Fibroblast of pulmonary artery (primary cell): ENCODE results near the gene ZMIZ1.
"Not testable (repeated sequence)": the region's sequence is repeated elsewhere in the genome, so short reads cannot be mapped to it uniquely, and the experiment has no call there.

ENCODE experiments used
- DNase-seq: peaks from one replicate; pipeline ENCODE4 v3.0.0-alpha.2; 2010; ENCODE audit warnings: low read depth
- H3K4me3 ChIP-seq: replicated peaks from 2 replicates; pipeline ENCODE4 v1.5.1; 2011; ENCODE audit warnings: low read depth, mild to moderate bottlenecking, control low read depth, low read length, moderate library complexity
- TF ChIP-seq, protein P1 (sequence below): IDR thresholded peaks from 2 replicates; pipeline ENCODE4 v1.5.1; 2011; ENCODE audit warnings: mild to moderate bottlenecking, control low read depth, low read length, inconsistent platforms; ENCODE audit errors: missing control alignments

Gene ZMIZ1

DNA sequence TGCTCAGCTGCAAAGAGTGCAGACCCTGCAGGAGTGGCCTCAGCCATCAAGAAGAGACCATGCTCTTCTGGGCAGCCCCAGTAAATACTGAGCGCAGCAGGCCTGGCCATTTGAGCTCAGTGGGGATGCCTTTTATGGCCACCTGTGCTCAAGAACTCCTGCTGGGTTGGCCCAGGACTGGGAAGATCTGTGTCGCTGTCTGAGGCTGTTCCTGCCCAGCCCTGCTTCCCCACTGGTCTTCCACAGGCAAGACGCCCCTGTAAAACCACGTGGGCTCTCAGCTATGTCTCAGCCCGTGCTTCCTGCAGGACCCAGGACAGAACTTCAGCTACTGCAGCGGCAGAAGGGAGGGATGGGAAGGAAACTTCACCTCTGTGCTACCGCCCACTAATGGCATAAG lies 268.0 kb downstream of the ZMIZ1 start:
- TF ChIP-seq, protein P1, sequence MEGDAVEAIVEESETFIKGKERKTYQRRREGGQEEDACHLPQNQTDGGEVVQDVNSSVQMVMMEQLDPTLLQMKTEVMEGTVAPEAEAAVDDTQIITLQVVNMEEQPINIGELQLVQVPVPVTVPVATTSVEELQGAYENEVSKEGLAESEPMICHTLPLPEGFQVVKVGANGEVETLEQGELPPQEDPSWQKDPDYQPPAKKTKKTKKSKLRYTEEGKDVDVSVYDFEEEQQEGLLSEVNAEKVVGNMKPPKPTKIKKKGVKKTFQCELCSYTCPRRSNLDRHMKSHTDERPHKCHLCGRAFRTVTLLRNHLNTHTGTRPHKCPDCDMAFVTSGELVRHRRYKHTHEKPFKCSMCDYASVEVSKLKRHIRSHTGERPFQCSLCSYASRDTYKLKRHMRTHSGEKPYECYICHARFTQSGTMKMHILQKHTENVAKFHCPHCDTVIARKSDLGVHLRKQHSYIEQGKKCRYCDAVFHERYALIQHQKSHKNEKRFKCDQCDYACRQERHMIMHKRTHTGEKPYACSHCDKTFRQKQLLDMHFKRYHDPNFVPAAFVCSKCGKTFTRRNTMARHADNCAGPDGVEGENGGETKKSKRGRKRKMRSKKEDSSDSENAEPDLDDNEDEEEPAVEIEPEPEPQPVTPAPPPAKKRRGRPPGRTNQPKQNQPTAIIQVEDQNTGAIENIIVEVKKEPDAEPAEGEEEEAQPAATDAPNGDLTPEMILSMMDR = no peak
- DNase-seq = no peak
- no peak overlapping the region for H3K4me3 ChIP-seq

DNA sequence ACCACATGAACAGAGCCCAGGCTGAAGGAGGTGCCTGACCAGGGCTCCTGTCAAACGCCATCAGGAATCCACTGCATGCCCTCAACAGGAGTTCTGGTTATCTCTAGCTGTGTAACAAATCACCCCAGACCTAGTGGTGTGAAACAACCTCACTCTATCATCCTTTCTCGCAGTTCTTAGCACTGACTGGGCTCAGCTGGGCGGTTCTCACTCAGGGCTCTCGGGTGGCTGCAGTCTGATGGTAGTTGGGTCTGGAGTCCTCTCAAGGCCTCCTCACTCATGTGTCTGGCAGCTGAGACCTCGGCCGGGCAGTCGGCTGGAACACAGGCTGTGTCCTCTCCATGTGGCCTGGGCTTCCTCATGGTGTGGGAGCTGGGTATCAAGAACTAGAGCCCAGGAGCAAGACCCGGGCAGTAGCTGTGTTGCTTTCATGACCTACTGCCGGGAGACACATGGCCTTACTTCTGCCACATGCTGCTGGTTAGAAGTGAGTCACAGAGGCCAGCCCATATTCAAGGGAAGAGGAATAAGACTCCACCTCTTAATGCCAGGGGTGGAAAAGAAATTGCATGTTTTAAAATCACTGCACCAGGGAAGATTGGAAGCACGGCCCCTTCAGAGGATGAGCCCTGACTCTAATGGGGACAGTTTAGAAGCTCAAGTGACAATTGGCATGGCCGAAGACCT lies 269.2 kb downstream of the ZMIZ1 start:
- not testable (repeated sequence) for DNase-seq

DNA sequence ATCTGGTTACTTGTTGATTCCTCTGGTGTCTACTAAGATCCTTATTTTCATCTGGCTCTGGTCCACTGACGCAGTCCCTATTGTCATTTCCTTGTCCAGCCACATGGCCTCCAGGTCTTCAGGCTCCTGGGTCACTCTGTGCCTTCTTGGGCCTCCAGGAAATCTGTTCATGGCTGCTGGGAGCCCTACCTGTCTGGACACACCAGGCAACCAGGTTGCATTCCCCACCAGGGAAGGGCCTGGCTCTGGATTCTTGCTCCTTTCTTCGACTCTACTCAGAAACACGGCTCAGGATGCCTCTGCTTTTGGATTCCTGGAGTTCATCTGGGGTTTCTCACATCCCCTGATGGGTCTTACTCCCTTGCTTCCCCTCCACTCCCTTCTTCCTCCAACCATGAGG lies 270.5 kb downstream of the ZMIZ1 start:
- H3K4me3 ChIP-seq = no peak overlapping the region
- no peak for DNase-seq
- TF ChIP-seq, protein P1 = no peak

More for the DNA sequence above, 269.2 kb downstream of the ZMIZ1 start:
- H3K4me3 ChIP-seq = not testable (repeated sequence)

DNA sequence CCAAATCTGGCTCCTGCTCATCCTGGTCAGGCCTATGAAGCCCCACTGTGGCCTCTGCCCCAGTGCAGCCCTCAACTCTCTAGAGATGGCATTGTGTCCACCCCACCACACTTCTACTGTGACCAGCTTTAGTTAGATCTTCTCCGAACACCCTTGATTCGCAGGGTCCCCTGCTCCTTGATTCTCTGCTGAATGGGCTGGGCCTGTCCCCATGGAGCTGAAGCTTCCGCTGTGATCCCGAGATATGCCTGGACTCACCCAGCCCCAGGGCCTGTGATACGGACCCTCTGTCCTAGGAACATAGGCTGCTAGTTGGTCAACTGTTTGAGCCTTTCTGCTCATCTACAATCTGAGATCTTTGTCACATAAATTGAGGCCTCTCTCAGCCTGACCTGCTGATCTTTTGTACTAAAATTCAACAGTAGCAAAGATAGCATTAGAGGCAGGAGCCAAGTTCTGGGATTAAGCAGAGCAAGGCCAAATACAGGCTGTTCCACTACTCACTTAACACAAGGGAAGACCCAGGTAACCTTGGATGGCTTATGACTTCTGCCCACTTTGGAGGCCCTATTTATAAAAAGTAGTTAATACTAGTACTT lies 272.0 kb downstream of the ZMIZ1 start:
- TF ChIP-seq, protein P1 = no peak
- no peak for DNase-seq
- H3K4me3 ChIP-seq = no peak overlapping the region

DNA sequence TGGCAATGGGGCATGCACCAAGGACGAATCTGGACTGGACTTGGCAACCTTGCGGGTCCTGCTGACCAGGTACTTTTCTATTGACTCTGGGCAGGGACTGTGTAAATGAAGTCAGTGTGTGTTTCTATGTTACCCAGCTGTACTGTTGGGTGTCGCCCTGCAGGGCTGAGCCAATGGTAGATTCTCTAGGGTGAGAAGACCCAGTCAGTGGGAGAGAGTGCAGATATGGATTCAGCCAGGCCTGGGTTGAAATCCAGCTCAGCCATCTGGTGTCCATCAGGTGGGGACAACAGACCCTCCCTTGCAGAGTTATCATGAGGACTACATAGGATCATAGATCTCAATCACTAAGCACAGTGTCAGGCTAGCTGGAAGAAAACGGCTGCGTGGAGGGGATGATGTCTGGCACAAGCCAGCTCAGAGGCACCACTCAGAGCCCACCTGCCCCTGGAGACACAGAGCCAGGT lies 273.6 kb downstream of the ZMIZ1 start:
- no peak for DNase-seq
- H3K4me3 ChIP-seq = no peak overlapping the region
- TF ChIP-seq, protein P1 = no peak

DNA sequence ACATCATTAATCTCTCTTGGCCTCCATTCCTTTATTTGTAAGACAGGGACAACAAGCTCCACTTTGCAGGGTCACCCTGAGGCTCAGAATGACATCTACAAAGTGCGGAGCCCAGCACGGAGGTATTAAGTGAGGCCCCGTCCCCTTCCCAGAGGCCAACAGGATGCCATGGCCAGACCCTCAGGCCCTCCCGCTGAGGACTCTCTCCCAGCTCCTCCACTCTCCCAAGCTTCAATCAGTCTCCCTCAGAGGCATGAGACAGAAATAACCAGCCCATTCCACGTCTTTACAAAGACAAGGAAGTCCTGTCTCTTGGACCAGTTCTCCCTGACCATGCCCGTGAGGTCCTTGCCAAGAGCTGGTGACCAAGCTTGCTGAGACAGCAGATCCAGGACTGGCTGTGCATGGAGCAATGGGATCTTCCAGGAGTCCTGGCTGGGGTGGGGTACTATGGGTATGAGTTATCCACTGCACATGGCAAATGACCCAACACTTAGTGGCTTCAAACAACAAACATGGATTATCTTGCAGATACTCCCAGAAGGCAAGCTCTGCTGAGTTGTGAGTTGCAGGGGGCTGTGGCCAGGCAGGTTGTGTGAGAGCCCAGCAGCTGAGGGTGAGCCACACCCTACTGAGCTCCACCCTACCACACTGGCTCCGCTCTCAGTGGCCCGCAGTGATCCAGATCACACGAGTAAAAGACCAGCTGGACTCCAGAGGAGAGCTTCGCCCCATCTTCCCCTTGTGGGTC lies 274.2 kb downstream of the ZMIZ1 start:
- DNase-seq = no peak
- TF ChIP-seq, protein P1 = no peak
- H3K4me3 ChIP-seq = no peak overlapping the region

DNA sequence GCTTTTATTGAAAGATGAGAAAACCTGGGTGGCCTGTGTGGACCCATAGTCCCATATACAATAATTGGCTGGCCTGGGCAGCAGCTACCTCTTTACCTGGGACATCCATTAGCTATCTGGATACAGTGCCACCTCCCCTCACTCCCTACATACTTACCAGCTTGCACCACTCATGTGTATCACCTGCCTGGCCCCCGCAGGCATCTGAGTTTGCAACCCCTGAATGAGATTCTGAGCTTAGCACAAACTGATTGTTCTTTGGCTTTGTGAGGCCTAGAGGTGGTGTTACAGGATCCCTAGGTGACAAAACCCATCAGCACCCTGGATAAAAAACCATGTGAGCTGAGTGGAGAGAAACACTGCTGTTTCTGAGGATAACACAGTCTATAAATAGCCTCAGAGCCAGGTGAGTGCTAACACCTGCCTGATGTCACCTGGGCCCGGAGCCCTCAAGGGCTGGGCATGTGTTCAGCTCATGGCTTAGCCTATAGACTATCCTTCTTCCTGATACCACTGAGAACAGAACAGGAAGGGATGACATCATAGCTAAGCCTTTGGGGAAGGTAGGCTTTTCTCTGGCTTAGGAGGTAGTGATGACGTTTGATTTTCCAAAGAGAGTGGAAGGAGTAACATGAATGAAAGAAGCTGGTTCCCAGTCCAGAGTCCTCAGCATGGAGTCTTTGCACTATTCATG lies 275.9 kb downstream of the ZMIZ1 start:
- TF ChIP-seq, protein P1 = no peak
- no peak overlapping the region for H3K4me3 ChIP-seq
- no peak for DNase-seq
